AG04449 (cell line): Measurements from ENCODE around the gene IER5L.

Experiments used
- CTCF ChIA-PET: fragments of 350-600 bp; formaldehyde crosslinking; extraction: SDS; loops from one replicate; lab custom pipeline; 2021; ENCODE audit warnings: antibody characterized with exemption; lab: Yijun Ruan, JAX
- POLR2A ChIA-PET: fragments of 400-600, 350-600 bp; formaldehyde crosslinking; extraction: SDS; loops from one replicate; lab custom pipeline; 2020; ENCODE audit warnings: antibody characterized with exemption, inconsistent platforms; lab: Yijun Ruan, JAX
- DNase-seq: peaks from one replicate; pipeline ENCODE4 v3.0.0-alpha.2; 2010; ENCODE audit warnings: low read depth, low spot score
- H3K4me3 ChIP-seq: 2 replicates; pipeline ENCODE4 v1.5.1; 2011; ENCODE audit warnings: low read depth, mild to moderate bottlenecking, control low read depth, low read length
- TF ChIP-seq, protein P1 (sequence below): IDR thresholded peaks from one replicate; pipeline ENCODE4 v1.5.1; 2011; ENCODE audit warnings: mild to moderate bottlenecking, moderate library complexity, low read length, control low read depth, inconsistent platforms; ENCODE audit not compliant: insufficient read depth; ENCODE audit errors: missing control alignments

IER5L gene

GRCh38 chr9:129223551-129224208, 45.6 kb upstream of the IER5L start:
- CTCF ChIA-PET: no interaction called here
- H3K4me3 ChIP-seq: no peak overlapping the region
- TF ChIP-seq, protein P1, sequence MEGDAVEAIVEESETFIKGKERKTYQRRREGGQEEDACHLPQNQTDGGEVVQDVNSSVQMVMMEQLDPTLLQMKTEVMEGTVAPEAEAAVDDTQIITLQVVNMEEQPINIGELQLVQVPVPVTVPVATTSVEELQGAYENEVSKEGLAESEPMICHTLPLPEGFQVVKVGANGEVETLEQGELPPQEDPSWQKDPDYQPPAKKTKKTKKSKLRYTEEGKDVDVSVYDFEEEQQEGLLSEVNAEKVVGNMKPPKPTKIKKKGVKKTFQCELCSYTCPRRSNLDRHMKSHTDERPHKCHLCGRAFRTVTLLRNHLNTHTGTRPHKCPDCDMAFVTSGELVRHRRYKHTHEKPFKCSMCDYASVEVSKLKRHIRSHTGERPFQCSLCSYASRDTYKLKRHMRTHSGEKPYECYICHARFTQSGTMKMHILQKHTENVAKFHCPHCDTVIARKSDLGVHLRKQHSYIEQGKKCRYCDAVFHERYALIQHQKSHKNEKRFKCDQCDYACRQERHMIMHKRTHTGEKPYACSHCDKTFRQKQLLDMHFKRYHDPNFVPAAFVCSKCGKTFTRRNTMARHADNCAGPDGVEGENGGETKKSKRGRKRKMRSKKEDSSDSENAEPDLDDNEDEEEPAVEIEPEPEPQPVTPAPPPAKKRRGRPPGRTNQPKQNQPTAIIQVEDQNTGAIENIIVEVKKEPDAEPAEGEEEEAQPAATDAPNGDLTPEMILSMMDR: no peak
- POLR2A ChIA-PET: no interaction called here
- DNase-seq: no peak

GRCh38 chr9:129222819-129223218, 44.8 kb upstream of the IER5L start:
- no peak overlapping the region for H3K4me3 ChIP-seq
- ChIA-PET CTCF (no interaction called here), POLR2A (interaction anchor here (2.0 kb wide), 1 partner anchor 45 kb away, joined by 7 read pairs; the partner anchor contains the start of gene IER5L)
- DNase-seq: no peak
- TF ChIP-seq, protein P1: no peak

DNA sequence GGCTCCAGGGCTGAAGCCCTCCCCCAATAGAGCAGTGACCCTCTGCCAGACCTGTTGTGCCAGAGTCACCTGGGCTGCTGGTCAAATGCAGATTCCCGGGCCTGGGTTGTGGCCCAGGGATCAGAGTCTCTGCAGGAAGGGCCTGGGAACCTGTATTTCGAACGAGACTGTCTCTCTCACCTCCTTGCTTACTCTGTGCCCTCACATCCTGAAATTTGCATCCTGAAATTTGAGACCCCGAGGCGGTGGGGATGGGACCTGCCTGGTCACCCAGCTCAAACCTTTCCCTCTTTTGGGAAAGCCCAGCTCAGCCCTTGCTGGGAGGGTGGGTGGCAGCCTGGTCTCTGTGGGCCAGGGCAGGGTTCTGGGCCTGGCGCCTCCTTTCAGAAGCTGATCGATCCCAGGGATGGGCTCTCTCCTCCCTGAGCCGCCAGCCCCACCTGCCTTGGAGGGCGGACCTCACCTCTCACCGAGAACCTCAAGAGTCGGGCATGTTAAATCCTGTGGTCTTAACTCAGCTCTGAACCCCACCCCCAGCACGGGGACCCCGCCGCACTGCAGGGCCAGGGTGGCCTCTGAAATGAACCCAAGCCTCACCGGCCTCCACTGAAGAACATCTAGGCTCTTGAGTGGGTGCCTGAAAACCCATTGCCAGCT, 44.0 kb upstream of the IER5L start:
- POLR2A ChIA-PET: interaction anchor here (2.0 kb wide), 1 partner anchor 44 kb away, joined by 7 read pairs; the partner anchor contains the start of gene IER5L
- TF ChIP-seq, protein P1: no peak
- CTCF ChIA-PET: no interaction called here
- no peak for DNase-seq
- H3K4me3 ChIP-seq: no peak overlapping the region

DNA sequence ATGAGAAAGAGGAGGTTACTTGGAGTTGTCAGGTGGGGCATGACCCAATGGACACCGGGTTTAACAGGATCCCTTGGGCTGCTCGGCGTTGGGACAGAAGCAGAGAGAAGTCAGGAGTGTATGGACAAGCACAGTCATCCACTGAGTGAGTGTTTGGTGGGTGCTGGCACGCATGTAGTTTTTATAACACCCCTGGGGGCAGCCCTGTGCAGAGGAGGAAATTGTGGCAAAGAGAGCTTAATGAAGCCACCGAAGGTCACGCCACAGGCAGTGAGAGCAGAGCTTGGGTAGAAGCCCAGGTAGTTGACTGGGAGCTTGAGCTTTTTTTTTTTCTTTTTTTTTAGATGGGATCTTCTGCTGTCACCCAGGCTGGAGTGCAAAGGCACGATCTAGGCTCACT, 43.2 kb upstream of the IER5L start:
- H3K4me3 ChIP-seq: no peak overlapping the region
- POLR2A ChIA-PET: interaction anchor here (2.0 kb wide), 1 partner anchor 43 kb away, joined by 7 read pairs; the partner anchor contains the start of gene IER5L
- TF ChIP-seq, protein P1: no peak
- DNase-seq: no peak
- CTCF ChIA-PET: interaction anchor here (0.8 kb wide), 1 partner anchor 11 kb away, joined by 3 read pairs; no protein-coding TSS in a partner anchor

DNA sequence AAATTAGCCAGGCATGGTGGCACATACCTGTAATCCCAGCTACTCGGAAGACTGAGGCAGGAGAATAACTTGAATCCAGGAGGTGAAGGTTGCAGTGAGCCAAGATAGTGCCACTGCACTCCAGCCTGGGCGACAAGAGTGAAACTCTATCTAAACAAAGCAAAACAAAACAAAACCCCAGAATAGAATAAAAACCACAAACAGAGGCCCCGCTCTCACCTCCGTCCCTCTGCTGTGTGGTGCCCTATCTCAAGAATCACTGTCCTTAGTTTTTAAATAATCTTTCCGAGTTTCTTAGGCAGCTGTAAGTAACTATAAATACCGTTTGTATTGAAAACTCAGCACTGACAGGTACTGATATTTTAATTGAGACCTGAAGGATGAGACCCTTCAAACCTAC, 42.7 kb upstream of the IER5L start:
- POLR2A ChIA-PET: no interaction called here
- no peak for DNase-seq
- TF ChIP-seq, protein P1: no peak
- H3K4me3 ChIP-seq: no peak overlapping the region
- CTCF ChIA-PET: interaction anchor here (0.8 kb wide), 1 partner anchor 10 kb away, joined by 3 read pairs; no protein-coding TSS in a partner anchor

GRCh38 chr9:129218918-129219317, 40.9 kb upstream of the IER5L start:
- DNase-seq: no peak
- no peak overlapping the region for H3K4me3 ChIP-seq
- CTCF ChIA-PET: no interaction called here
- TF ChIP-seq, protein P1: no peak
- POLR2A ChIA-PET: no interaction called here
